8988T (cell line): ENCODE results near the gene KDF1.
A peak's percentile ranks its signal among the peaks of the same experiment; 100 is the strongest.
"Not testable (repeated sequence)": the region's sequence is repeated elsewhere in the genome, so short reads cannot be mapped to it uniquely, and the experiment has no call there.

Experiments
- DNase-seq: peaks from one replicate; pipeline ENCODE4 v3.0.0; 2011

The KDF1 gene

DNA sequence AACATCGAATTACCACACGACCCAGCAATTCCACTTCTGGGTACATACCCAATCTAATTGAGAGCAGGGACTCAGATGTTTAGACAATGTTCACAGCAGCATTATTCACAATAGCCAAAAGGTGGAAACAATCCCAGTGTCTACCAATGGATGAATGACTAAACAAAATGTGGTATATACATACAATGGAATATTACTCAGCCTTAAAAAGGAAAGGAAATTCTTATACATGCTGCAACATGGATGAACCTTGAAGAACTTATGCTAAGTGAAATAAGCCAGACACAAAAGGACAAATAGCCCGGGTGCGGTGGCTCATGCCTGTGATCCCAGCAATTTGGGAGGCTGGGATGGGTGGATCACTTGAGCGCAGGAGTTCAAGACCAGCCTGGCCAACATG lies 6.9 kb downstream of the KDF1 start:
- DNase-seq: no peak

DNA sequence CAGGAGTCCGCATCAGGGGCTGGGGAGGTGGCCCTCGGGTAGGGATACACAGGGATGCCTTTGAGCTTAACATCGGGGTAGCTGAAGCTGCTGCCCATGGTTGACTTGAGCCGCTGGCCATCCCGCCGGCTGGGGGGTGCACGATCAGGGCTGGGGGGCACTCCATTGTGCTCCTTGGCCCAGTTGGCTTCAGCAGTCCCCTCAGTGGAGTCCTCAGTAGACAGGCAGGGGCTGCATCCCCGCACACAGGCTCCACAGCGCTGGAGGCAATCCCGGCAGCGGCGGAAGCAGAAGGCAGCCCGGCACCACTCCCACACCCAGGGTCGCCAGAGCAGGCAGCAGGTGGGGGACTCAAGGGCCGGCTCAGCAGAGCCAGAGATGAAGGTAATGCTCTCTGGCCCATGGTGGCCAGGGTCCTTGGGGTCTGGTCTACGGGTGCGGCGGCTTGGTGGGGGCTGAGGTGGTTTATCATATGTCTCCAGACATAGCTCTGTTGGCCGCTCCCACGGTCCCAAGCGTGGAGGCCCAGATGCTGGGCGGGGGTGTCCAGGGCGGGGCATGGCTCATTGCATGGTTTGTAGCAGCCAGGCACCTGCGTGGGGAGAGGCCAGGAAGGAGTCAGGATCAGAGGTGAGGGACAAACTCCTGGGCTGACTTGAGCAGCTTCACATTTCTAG lies 8.3 kb downstream of the KDF1 start:
- DNase-seq: no peak

DNA sequence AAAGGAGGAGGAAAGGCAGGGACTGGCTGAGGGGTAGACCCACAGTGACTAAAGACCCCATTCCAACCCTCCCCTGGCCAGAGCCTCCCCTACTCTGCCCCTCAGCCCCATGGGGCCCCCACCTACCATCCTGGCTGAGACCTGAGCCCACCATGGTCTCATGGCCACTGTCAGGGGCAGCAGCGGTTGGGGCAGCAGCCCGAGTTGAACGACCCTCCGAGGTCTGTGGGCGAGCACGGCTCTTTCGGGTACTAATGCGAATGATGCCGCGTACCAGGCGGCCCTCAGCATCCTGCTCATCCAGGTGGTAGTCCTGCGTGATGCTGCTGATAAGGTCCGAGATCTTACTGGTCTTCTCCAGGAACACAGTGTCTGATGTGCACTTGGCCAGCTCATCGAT lies 9.1 kb downstream of the KDF1 start:
- DNase-seq: no peak

DNA sequence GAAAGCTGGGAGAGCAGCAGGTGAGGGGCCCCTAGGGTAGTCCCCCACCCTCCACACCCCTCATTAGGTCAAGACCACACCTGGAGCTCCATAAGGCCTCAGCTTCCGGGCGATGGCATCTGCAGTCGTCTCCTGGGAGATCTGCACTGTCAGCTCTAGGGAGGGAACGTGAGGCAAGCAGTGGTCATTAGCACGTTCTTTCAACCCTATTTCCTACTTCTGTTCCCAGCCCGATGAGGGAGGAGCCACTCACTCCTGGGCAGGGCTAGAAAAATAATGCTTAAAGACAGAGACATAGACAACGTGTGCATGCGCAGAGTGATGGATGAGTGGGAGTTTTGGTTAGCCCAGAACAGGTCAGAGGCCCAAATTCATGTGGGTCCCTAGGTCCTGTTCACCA lies 9.7 kb downstream of the KDF1 start:
- DNase-seq: no peak

- DNase-seq: no peak
Observed at GRCh38 chr1:26949926-26950319, 10.3 kb downstream of the KDF1 start.

DNA sequence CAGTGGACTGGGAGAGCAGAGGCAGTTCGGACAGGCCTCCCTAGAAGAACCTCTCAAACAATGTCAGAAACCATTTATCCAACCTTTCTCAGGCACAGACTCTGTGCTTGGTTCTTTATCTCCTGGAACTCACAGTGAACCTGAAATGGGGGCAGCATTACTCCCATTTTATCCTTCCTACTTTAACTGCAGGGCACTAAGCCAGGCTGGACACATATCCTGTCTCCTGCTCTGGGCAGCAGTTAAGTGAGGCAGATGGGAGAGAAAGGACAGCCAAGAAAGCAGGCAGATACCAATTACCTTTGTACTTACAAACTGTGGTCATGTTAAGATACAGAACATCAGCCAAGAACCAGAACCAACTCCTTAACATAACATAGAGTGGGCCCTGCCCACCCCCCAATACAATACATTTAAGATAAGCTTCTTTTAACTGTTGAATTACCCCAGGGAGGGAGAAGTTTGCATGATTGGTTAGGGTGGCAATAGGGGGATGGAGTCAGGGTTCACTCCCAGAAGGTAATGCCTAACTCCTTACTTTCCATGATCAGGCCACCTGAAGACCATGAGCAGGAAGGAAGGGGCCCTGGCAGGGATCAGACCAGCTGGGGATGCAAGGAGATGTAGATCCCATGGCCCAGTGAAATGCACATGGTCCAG lies 10.9 kb downstream of the KDF1 start:
- no peak for DNase-seq

- not testable (repeated sequence) for DNase-seq
Observed at GRCh38 chr1:26948725-26949057, 11.6 kb downstream of the KDF1 start.

- no peak for DNase-seq
Observed at GRCh38 chr1:26946270-26946669, 14.0 kb downstream of the KDF1 start.

- DNase-seq: no peak
Observed at GRCh38 chr1:26945728-26946127, 14.5 kb downstream of the KDF1 start.

- no peak for DNase-seq
Observed at GRCh38 chr1:26945138-26945537, 15.1 kb downstream of the KDF1 start.

- DNase-seq: no peak
Observed at GRCh38 chr1:26942656-26943055, 17.6 kb downstream of the KDF1 start.

DNA sequence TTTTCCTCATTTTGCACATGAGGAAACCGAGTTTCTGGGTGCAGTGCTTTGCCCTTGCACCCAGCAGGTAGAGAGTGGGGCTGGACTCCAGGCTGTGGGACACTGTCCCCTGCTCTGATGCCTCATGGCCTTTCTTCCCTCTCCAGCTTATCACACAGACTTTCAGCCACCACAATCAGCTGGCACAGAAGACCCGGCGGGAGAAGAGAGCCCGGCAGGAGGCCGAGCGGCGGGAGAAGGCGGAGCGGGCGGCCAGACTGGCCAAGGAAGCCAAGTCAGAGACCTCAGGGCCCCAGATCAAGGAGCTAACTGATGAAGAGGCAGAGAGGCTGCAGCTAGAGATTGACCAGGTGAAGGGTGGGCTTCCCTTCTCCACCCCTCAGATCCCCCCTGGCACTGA lies 19.0 kb downstream of the KDF1 start:
- DNase-seq: no peak

GRCh38 chr1:26938659-26939025 lies 21.6 kb downstream of the KDF1 start:
- no peak for DNase-seq

- DNase-seq: no peak
Observed at GRCh38 chr1:26938004-26938658, 22.1 kb downstream of the KDF1 start.

DNA sequence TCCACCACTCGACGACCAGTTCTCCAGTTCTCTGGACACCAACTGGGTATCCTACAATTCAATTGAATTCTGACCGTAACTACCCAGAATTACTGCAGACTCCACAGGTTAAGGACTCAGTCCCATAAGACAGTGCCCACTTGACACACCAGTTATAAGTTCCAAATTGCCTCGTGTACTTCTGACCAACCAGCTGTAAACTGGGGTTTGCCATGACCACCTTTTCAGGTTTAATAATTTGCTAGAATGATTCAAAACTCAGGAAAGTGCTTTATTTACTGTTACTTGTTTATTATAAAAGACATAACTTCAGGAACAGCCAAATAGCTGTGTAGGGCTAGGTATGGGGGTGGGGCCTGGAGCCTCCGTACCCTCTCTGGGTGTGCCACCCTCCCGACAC lies 23.4 kb downstream of the KDF1 start:
- no peak for DNase-seq

GRCh38 chr1:26932531-26932930 lies 27.7 kb downstream of the KDF1 start:
- no peak for DNase-seq

- no peak for DNase-seq
Observed at GRCh38 chr1:26923711-26924110, 36.6 kb downstream of the KDF1 start.

GRCh38 chr1:26922901-26923300 lies 37.4 kb downstream of the KDF1 start:
- DNase-seq: no peak

DNA sequence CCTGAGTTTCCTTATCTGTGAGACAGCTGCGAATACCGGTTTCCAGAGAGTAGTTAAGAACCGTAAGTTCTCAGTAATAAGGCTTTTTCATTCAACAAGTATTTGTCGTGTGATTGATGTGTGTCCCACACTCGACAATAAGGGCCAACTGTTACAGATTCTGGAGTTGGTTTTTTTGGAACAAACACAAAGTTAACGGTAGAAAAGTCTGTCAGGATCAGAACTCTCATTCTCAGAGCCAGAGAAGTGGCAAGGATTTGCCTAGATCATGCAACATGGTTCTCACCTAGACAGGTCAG lies 37.9 kb downstream of the KDF1 start:
- DNase-seq: no peak

DNA sequence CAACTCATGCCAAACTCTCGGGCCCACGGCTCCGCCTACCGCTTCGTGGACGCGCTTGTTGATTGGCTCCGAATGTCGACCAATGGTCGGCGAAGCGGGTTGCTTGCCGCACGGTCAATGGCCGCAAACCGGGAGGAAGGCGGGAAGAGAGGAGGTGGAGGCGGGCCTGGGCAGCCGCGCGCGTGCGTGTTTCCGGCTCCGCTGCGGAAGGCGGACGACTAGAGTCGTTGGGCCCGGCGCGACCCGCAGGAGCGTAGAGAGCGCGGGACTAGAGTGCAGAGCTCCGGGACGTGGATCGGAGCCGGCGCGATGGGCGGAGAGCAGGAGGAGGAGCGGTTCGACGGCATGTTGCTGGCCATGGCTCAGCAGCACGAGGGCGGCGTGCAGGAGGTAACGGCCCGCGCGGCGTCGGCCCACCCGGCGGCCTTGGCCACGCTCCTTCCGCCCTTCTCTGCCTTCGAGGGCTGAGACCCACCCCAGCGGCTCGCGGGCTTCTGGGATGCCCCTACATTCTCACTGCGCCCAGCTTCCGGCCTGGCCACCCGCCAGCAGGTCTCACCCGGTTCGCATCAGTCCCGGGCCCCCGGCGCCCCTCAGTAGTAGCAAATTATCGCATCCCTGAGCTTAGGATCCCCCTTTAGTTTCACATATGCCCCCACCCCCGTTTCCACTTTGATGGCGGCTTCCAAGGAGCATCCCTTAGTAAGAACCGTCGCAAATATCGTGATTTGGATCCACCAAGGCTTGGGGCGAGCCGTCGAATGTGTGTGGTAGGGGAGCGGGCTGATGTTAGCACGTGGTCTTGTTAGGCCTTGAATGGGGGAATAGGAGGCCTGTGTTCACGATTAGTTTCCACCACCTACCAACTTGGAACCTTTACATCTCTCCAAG lies 38.5 kb downstream of the KDF1 start, which contains the start of gene NUDC:
NUDC (plus strand) TSS at position 204 of the 891 bp plus-strand sequence; CDS start at position 310, 106 bp downstream.
- peak; percentile 77 for DNase-seq

GRCh38 chr1:26921126-26921539 lies 39.1 kb downstream of the KDF1 start:
- no peak for DNase-seq

GRCh38 chr1:26915204-26915842 lies 44.9 kb downstream of the KDF1 start:
- DNase-seq: no peak
